B cell (primary cell): ENCODE results near the gene CDKN3.

Experiments used
- EZH2 ChIP-seq: IDR thresholded peaks from 2 replicates; pipeline ENCODE4 v1.6.1; 2012; ENCODE audit warnings: borderline replicate concordance, low read depth, mild to moderate bottlenecking, moderate library complexity, low read length; ENCODE audit not compliant: insufficient read depth, poor library complexity, severe bottlenecking
- TF ChIP-seq, protein P1 (sequence below): fragments of 200-600 bp; IDR thresholded peaks from one replicate; pipeline ENCODE4 v1.8.0; 2022; ENCODE audit warnings: antibody characterized with exemption, mild to moderate bottlenecking

DNA sequence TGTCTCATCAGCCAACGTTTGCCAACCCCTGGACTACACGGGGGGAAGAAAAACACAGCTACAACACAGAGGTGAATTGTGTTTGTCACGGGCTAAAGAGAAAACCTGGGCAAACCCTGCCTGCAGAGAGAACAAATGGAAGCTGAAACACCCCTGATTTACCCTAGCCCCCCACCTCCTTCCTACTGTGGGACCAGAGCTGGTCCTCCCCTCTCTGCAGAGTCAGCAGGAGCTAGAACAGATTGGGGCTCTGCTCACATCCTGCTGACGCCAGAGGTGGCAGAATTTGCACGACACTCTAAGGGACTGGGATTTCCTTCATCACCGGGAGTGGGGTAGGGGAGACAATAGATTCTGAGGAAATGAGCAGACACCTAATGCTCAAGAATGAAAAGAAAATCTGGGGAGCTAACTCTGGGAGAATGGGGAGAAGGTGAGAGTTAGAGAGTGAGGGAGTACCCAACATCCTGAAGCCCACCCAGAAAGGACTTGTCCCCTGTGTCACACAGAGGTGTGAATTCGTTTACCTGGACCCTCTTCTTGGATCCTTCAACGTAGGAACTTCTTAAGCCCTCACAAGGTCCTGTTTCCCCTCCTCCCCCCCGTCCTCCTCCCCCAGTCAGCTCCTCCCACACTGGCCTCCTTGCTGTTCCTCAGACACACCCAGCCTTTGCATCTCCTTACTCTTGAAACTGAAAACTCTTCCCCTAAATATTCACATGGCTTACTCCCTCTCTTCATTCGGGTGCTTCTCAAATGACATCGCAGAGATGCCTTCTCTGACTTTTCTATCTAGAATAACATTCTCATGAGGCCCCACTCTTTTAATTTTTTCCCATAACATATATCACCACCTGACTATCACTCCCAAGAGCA lies 26.2 kb upstream of the CDKN3 start:
- TF ChIP-seq EZH2 = no peak
- TF ChIP-seq, protein P1, sequence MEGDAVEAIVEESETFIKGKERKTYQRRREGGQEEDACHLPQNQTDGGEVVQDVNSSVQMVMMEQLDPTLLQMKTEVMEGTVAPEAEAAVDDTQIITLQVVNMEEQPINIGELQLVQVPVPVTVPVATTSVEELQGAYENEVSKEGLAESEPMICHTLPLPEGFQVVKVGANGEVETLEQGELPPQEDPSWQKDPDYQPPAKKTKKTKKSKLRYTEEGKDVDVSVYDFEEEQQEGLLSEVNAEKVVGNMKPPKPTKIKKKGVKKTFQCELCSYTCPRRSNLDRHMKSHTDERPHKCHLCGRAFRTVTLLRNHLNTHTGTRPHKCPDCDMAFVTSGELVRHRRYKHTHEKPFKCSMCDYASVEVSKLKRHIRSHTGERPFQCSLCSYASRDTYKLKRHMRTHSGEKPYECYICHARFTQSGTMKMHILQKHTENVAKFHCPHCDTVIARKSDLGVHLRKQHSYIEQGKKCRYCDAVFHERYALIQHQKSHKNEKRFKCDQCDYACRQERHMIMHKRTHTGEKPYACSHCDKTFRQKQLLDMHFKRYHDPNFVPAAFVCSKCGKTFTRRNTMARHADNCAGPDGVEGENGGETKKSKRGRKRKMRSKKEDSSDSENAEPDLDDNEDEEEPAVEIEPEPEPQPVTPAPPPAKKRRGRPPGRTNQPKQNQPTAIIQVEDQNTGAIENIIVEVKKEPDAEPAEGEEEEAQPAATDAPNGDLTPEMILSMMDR = no peak
